ENCODE measurements around the gene AGBL4.

DNA sequence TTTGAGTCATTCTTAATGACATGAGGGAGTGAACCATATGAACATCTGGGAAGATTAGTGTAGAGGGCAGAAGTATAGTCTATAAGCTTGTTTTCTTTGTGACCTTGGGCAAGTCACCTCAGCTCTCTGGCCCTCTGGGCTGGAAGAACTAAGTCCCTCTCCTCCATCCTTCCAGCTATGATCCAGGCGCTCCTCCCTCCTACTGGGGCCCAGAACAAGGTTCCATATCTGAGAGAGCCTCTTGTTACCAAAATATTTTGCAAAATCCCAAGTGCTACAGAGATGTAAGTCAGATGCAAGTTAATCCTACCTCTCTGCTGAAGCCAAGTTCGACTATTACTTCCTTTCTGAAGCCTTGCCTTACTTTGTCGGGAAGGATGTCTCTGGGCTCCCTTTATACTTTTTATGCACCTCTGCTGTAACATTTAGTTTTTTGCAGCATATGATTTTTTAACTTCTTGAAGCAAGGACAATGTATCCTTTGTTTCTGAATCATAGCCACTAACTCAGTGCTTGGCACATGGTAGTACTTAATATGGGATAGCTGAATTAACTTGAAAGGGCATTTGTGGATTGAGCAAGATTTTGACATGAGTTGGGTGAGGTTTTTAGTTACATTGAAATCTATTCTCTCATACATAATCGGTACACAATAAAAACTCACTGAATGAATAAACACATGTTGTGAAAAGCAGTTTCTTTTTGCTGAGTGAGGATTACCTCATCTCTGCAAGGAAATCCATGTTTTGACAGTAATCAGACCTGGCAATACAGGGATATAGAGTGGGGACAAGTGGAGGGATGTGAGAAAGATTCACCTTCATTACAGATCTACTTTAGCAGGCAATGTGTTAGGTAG lies 1192.4 kb downstream of the AGBL4 start:
- TF ChIP-seq CTCF (tag by site-specific recombination; IDR thresholded peaks at IDR 0.05) (no peak), ZNF184 (tag by site-specific recombination; IDR thresholded peaks at IDR 0.05) (no peak), PRDM1 (tag by site-specific recombination; IDR thresholded peaks at IDR 0.05) (no peak), ZNF670 (tag by site-specific recombination; IDR thresholded peaks at IDR 0.05; ENCODE audit: low read depth) (no peak), REST (tag by site-specific recombination; IDR thresholded peaks at IDR 0.05) (no peak), ZNF747 (tag by site-specific recombination; IDR thresholded peaks at IDR 0.05) (no peak), ZNF133 (tag by site-specific recombination; IDR thresholded peaks at IDR 0.05) (no peak), YY1 (tag by site-specific recombination; IDR thresholded peaks at IDR 0.05) (no peak), RBAK (tag by site-specific recombination; IDR thresholded peaks at IDR 0.05) (no peak), ZNF366 (tag by site-specific recombination; conservative IDR thresholded peaks at IDR 0.05) (no peak), ZNF202 (tag by site-specific recombination; IDR thresholded peaks at IDR 0.05; ENCODE audit: borderline replicate concordance) (no peak), ZNF701 (tag by site-specific recombination; IDR thresholded peaks at IDR 0.05) (no peak)
- TF ChIP-seq, protein P1, sequence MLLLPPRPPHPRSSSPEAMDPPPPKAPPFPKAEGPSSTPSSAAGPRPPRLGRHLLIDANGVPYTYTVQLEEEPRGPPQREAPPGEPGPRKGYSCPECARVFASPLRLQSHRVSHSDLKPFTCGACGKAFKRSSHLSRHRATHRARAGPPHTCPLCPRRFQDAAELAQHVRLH (tag by site-specific recombination; IDR thresholded peaks at IDR 0.05): no peak

All from HEK293 (cell line).